HEK293 (cell line): ENCODE measurements around the gene STXBP5L.

Source experiments
- CTCF ChIA-PET: fragments of 350-600 bp; formaldehyde crosslinking; extraction: SDS; loops from one replicate; lab custom pipeline; 2021; ENCODE audit warnings: antibody characterized with exemption; lab: Yijun Ruan, JAX
- POLR2A ChIA-PET: fragments of 300-600 bp; formaldehyde crosslinking; extraction: SDS; loops from one replicate; lab custom pipeline; 2020; ENCODE audit warnings: antibody characterized with exemption, inconsistent platforms; lab: Yijun Ruan, JAX
- H3K27ac ChIP-seq: fragments of 200-500 bp; sonication (Bioruptor generic); 2 replicates; pipeline ENCODE4 v1.5.1; 2014; ENCODE audit warnings: low read depth, low read length, control low read depth, inconsistent platforms; ENCODE audit errors: extremely low read depth
- H3K36me3 ChIP-seq, 2 experiments: fragments of 200-500 bp in 1 of 2; sonication (Bioruptor generic) in 1 of 2; 1 replicate in 1 of 2; 2 replicates in 1 of 2; pipeline ENCODE4 v1.5.1; 2014 to 2017; ENCODE audit warnings: inconsistent platforms in 2 of 2, low read length in 2 of 2; ENCODE audit not compliant: control insufficient read depth in 2 of 2, insufficient read depth in 1 of 2
- H3K4me1 ChIP-seq: fragments of 200-500 bp; sonication (Bioruptor generic); 2 replicates; pipeline ENCODE4 v1.5.1; 2014; ENCODE audit warnings: mild to moderate bottlenecking, low read length, inconsistent platforms; ENCODE audit not compliant: control insufficient read depth, insufficient read depth
- H3K4me3 ChIP-seq: 2 replicates; pipeline ENCODE4 v1.5.1; 2011; ENCODE audit warnings: low read depth, mild to moderate bottlenecking, control low read depth, low read length, moderate library complexity
- H3K9me3 ChIP-seq: fragments of 200-500 bp; sonication (Bioruptor generic); 2 replicates; pipeline ENCODE4 v1.5.1; 2014; ENCODE audit warnings: low read depth, low read length, inconsistent platforms; ENCODE audit not compliant: control insufficient read depth, insufficient read depth
- GLIS1 ChIP-seq: fragments of 450-650 bp; formaldehyde crosslinking; IDR thresholded peaks from 2 replicates; pipeline ENCODE4 v1.5.1; 2016; ENCODE audit warnings: missing biosample characterization, missing genetic modification characterization
- KLF1 ChIP-seq: fragments of 450-650 bp; formaldehyde crosslinking; IDR thresholded peaks from 2 replicates; pipeline ENCODE4 v1.5.1; 2016; ENCODE audit warnings: missing biosample characterization, missing genetic modification characterization
- KLF9 ChIP-seq: fragments of 450-650 bp; formaldehyde crosslinking; IDR thresholded peaks from 2 replicates; pipeline ENCODE4 v1.5.1; 2016; ENCODE audit warnings: missing biosample characterization, missing genetic modification characterization, low read depth
- PATZ1 ChIP-seq: fragments of 450-650 bp; formaldehyde crosslinking; IDR thresholded peaks from 2 replicates; pipeline ENCODE4 v1.5.1; 2016; ENCODE audit warnings: missing biosample characterization, missing genetic modification characterization
- PRDM2 ChIP-seq: fragments of 450-650 bp; formaldehyde crosslinking; IDR thresholded peaks from 2 replicates; pipeline ENCODE4 v1.5.1; 2016; ENCODE audit warnings: missing biosample characterization, missing genetic modification characterization, borderline replicate concordance
- ZBTB11 ChIP-seq: fragments of 450-650 bp; formaldehyde crosslinking; conservative IDR thresholded peaks from 2 replicates; pipeline ENCODE4 v1.5.1; 2016; ENCODE audit warnings: low read depth, missing biosample characterization, missing genetic modification characterization
- ZNF132 ChIP-seq: fragments of 450-650 bp; formaldehyde crosslinking; IDR thresholded peaks from 2 replicates; pipeline ENCODE4 v1.5.1; 2017; ENCODE audit warnings: missing biosample characterization, missing genetic modification characterization, borderline replicate concordance
- ZNF169 ChIP-seq: fragments of 450-650 bp; formaldehyde crosslinking; IDR thresholded peaks from 2 replicates; pipeline ENCODE4 v1.5.1; 2016; ENCODE audit warnings: missing biosample characterization, missing genetic modification characterization
- ZNF280C ChIP-seq: fragments of 450-650 bp; formaldehyde crosslinking; IDR thresholded peaks from 2 replicates; pipeline ENCODE4 v1.5.1; 2016; ENCODE audit warnings: missing biosample characterization, missing genetic modification characterization
- ZNF311 ChIP-seq: fragments of 450-650 bp; formaldehyde crosslinking; IDR thresholded peaks from 2 replicates; pipeline ENCODE4 v1.5.1; 2017; ENCODE audit warnings: missing biosample characterization, missing genetic modification characterization, borderline replicate concordance
- ZNF423 ChIP-seq: fragments of 450-650 bp; formaldehyde crosslinking; IDR thresholded peaks from 2 replicates; pipeline ENCODE4 v1.5.1; 2016; ENCODE audit warnings: missing biosample characterization, missing genetic modification characterization
- ZNF426 ChIP-seq: fragments of 450-650 bp; formaldehyde crosslinking; IDR thresholded peaks from 2 replicates; pipeline ENCODE4 v1.5.1; 2017; ENCODE audit warnings: missing biosample characterization, missing genetic modification characterization, mild to moderate bottlenecking, inconsistent platforms, moderate library complexity
- ZNF449 ChIP-seq: fragments of 450-650 bp; formaldehyde crosslinking; IDR thresholded peaks from 2 replicates; pipeline ENCODE4 v1.5.1; 2017; ENCODE audit warnings: missing biosample characterization, mild to moderate bottlenecking, missing genetic modification characterization, moderate library complexity
- ZNF521 ChIP-seq: fragments of 450-650 bp; formaldehyde crosslinking; IDR thresholded peaks from 2 replicates; pipeline ENCODE4 v1.5.1; 2017; ENCODE audit warnings: missing biosample characterization, mild to moderate bottlenecking, missing genetic modification characterization
- ZNF549 ChIP-seq: fragments of 450-650 bp; IDR thresholded peaks from 2 replicates; pipeline ENCODE4 v1.5.1; 2018; ENCODE audit warnings: missing biosample characterization, missing genetic modification characterization, mild to moderate bottlenecking, inconsistent platforms, moderate library complexity
- ZNF670 ChIP-seq: fragments of 450-650 bp; formaldehyde crosslinking; IDR thresholded peaks from 2 replicates; pipeline ENCODE4 v1.5.1; 2016; ENCODE audit warnings: missing biosample characterization, missing genetic modification characterization, low read depth
- ZNF701 ChIP-seq: fragments of 450-650 bp; formaldehyde crosslinking; IDR thresholded peaks from 2 replicates; pipeline ENCODE4 v1.5.1; 2016; ENCODE audit warnings: missing biosample characterization, missing genetic modification characterization
- ZNF707 ChIP-seq: fragments of 450-650 bp; formaldehyde crosslinking; IDR thresholded peaks from 2 replicates; pipeline ENCODE4 v1.5.1; 2016; ENCODE audit warnings: missing biosample characterization, missing genetic modification characterization
- ZNF76 ChIP-seq: fragments of 450-650 bp; formaldehyde crosslinking; IDR thresholded peaks from 2 replicates; pipeline ENCODE4; 2016; ENCODE audit warnings: low read depth, missing biosample characterization, missing genetic modification characterization, borderline replicate concordance
- ZNF776 ChIP-seq: fragments of 450-650 bp; formaldehyde crosslinking; IDR thresholded peaks from 2 replicates; pipeline ENCODE4 v1.5.0; 2017; ENCODE audit warnings: missing biosample characterization, missing genetic modification characterization, borderline replicate concordance
- ZNF830 ChIP-seq: fragments of 450-650 bp; IDR thresholded peaks from 2 replicates; pipeline ENCODE4 v1.5.0; 2018; ENCODE audit warnings: missing biosample characterization, missing genetic modification characterization, low read depth, mild to moderate bottlenecking, moderate library complexity

Gene STXBP5L

GRCh38 chr3:120908030-120908794, at the start of gene STXBP5L:
STXBP5L (plus strand) TSS chr3:120908205; CDS start chr3:120909579, 1,374 bp downstream.
- CTCF ChIA-PET: interaction anchor here (0.6 to 0.7 kb wide), 2 partner anchors 113 to 269 kb away, joined by 4 read pairs; no protein-coding TSS in a partner anchor
- H3K4me1 ChIP-seq: no peaks in the 10 kb centered on the region
- no peaks in the 10 kb centered on the region for H3K9me3 ChIP-seq
- peak within 1 kb of the TSS; percentile 41; the same call in 1 of the 2 replicates for H3K27ac ChIP-seq
- peak within 1 kb of the TSS; percentile 48 for H3K4me3 ChIP-seq
- POLR2A ChIA-PET: no interaction called here
- no peaks in the 10 kb centered on the region for H3K36me3 ChIP-seq
- peak; percentile 71 for TF ChIP-seq KLF9 (tag by site-specific recombination)
- no peak for TF ChIP-seq ZNF549
- no peak for TF ChIP-seq ZBTB11 (tag by site-specific recombination)
- no peak for TF ChIP-seq KLF1
- TF ChIP-seq ZNF670: no peak
- TF ChIP-seq ZNF280C (tag by site-specific recombination): no peak
- no peak for TF ChIP-seq ZNF132 (tag by site-specific recombination)
- peak; percentile 59 for TF ChIP-seq PATZ1
- TF ChIP-seq PRDM2: no peak
- TF ChIP-seq ZNF423 (tag by site-specific recombination): no peak
- TF ChIP-seq ZNF521 (tag by site-specific recombination): no peak
- TF ChIP-seq ZNF707 (tag by site-specific recombination): no peak
- no peak for TF ChIP-seq ZNF169 (tag by site-specific recombination)
- peak; percentile 94 for TF ChIP-seq GLIS1 (tag by site-specific recombination)
- no peak for TF ChIP-seq ZNF776
- TF ChIP-seq ZNF76 (tag by site-specific recombination): no peak
- TF ChIP-seq ZNF449 (tag by site-specific recombination): no peak
- TF ChIP-seq ZNF426: no peak
- no peak for TF ChIP-seq ZNF830 (tag by site-specific recombination)
- TF ChIP-seq ZNF701 (tag by site-specific recombination): no peak
- no peak for TF ChIP-seq ZNF311 (tag by site-specific recombination)
